H1 (cell line): ENCODE measurements around the gene SLC23A2. TPM values are rescaled to one million over a fixed set of nuclear protein-coding genes. Genes with fewer than 3 reads are reported as not detected.

Experiments used
- CTCF ChIA-PET: fragments of 300-600 bp; sonication (Branson Sonifier 250); formaldehyde crosslinking; loops from one replicate; lab custom pipeline; 2021; ENCODE audit not compliant: partially characterized antibody; lab: Charles Lee
- POLR2A ChIA-PET: fragments of 300-600 bp; sonication (Branson Sonifier 250); formaldehyde crosslinking; loops from one replicate; lab custom pipeline; 2021; ENCODE audit warnings: inconsistent platforms; ENCODE audit not compliant: partially characterized antibody; lab: Charles Lee
- DNase-seq, 2 experiments: peaks; one replicate each; pipeline versions ENCODE4 v3.0.0 to v3.0.0-alpha.2; 2010 to 2022; ENCODE audit warnings: low spot score in 2 of 2, low read depth in 1 of 2, mixed read lengths in 1 of 2
- FAIRE-seq: peaks from 2 replicates; lab custom pipeline; 2011; peaks lifted over from hg19 to GRCh38; lab: Jason Lieb, UNC
- H2AFZ ChIP-seq: 2 replicates; pipeline ENCODE4 v1.8.1; 2012; ENCODE audit warnings: low read length, inconsistent platforms
- H2AK5ac ChIP-seq: 2 replicates; pipeline ENCODE4 v1.6.1; 2013; ENCODE audit warnings: low read depth, low read length
- H2BK120ac ChIP-seq: replicated peaks from 2 replicates; pipeline ENCODE3; 2013; ENCODE audit warnings: low read depth, low read length, inconsistent platforms
- H2BK12ac ChIP-seq: 2 replicates; pipeline ENCODE4 v1.6.1; 2013; ENCODE audit warnings: low read depth, low read length
- H2BK15ac ChIP-seq: 2 replicates; pipeline ENCODE4 v1.6.1; 2013; ENCODE audit warnings: low read length
- H2BK20ac ChIP-seq: 2 replicates; pipeline ENCODE4 v1.6.1; 2013; ENCODE audit warnings: low read length
- H2BK5ac ChIP-seq: 2 replicates; pipeline ENCODE4 v1.6.1; 2013; ENCODE audit warnings: low read depth, low read length
- H3K14ac ChIP-seq: 2 replicates; pipeline ENCODE4 v1.6.1; 2013; ENCODE audit warnings: inconsistent platforms; ENCODE audit not compliant: insufficient read length
- H3K18ac ChIP-seq: 2 replicates; pipeline ENCODE4 v1.6.1; 2013; ENCODE audit warnings: low read length; ENCODE audit errors: extremely low read depth
- H3K23ac ChIP-seq: 2 replicates; pipeline ENCODE4 v1.6.1; 2013; ENCODE audit warnings: inconsistent platforms; ENCODE audit not compliant: insufficient read length
- H3K23me2 ChIP-seq: 2 replicates; pipeline ENCODE4 v1.6.1; 2013; ENCODE audit warnings: low read depth, low read length
- H3K27ac ChIP-seq: 2 replicates; pipeline ENCODE4 v1.6.1; 2011; ENCODE audit warnings: low read depth, low read length, inconsistent platforms
- H3K27me3 ChIP-seq, 4 experiments: replicated peaks in 1 of 4; 1 replicate in 1 of 4; 2 replicates in 3 of 4; pipeline versions ENCODE4 v1.6.1 to v1.8.1; 2011 to 2013; ENCODE audit warnings: low read length in 3 of 4, mild to moderate bottlenecking in 3 of 4, inconsistent platforms in 2 of 4, mixed read lengths in 2 of 4, moderate library complexity in 1 of 4; ENCODE audit not compliant: control insufficient read depth in 3 of 4, insufficient read depth in 3 of 4; ENCODE audit errors: extremely low read depth in 1 of 4
- H3K36me3 ChIP-seq, 4 experiments: 2 replicates each; pipeline versions ENCODE4 v1.6.1 to v1.8.1; 2011 to 2013; ENCODE audit warnings: mild to moderate bottlenecking in 4 of 4, low read length in 3 of 4, moderate library complexity in 2 of 4, control low read depth in 1 of 4, inconsistent platforms in 1 of 4; ENCODE audit not compliant: insufficient read depth in 4 of 4, control insufficient read depth in 2 of 4
- H3K4ac ChIP-seq: replicated peaks from 2 replicates; pipeline ENCODE3; 2013; ENCODE audit warnings: low read length, low read depth, mixed read lengths, inconsistent platforms; ENCODE audit not compliant: insufficient read length
- H3K4me1 ChIP-seq, 4 experiments: replicated peaks in 1 of 4; 1 replicate in 1 of 4; 2 replicates in 3 of 4; pipeline versions ENCODE4 v1.6.1 to v1.8.1; 2011 to 2013; ENCODE audit warnings: low read length in 3 of 4, inconsistent platforms in 2 of 4, mixed read lengths in 1 of 4; ENCODE audit not compliant: insufficient read depth in 4 of 4, control insufficient read depth in 3 of 4
- H3K4me2 ChIP-seq, 2 experiments: 2 replicates each; pipeline versions ENCODE4 v1.6.1 to v1.8.1; 2011 to 2013; ENCODE audit warnings: low read depth in 2 of 2, low read length in 2 of 2, control low read depth in 1 of 2, inconsistent platforms in 1 of 2, mild to moderate bottlenecking in 1 of 2; ENCODE audit not compliant: insufficient read depth in 1 of 2
- H3K4me3 ChIP-seq, 4 experiments: fragments of 200-600, 300-600 bp in 1 of 4; sonication (generic), shearing (Covaris generic), sonication (Bioruptor Twin) in 1 of 4; 2 replicates each; pipeline versions ENCODE4 v1.5.1 to v1.8.1; 2011 to 2016; ENCODE audit warnings: low read length in 4 of 4, low read depth in 3 of 4, control low read depth in 2 of 4, inconsistent platforms in 2 of 4, mild to moderate bottlenecking in 2 of 4, mixed read lengths in 1 of 4, moderate library complexity in 1 of 4; ENCODE audit not compliant: insufficient read depth in 2 of 4; ENCODE audit errors: extremely low read depth in 1 of 4
- H3K56ac ChIP-seq: replicated peaks from 2 replicates; pipeline ENCODE3; 2013; ENCODE audit warnings: low read depth, mild to moderate bottlenecking, mixed read lengths, low read length, inconsistent platforms; ENCODE audit not compliant: insufficient read length
- H3K79me1 ChIP-seq: 2 replicates; pipeline ENCODE4 v1.6.1; 2013; ENCODE audit warnings: low read depth, low read length, control low read depth
- H3K79me2 ChIP-seq, 2 experiments: 2 replicates each; pipeline versions ENCODE4 v1.6.1 to v1.8.1; 2012 to 2013; ENCODE audit warnings: low read length in 2 of 2, mild to moderate bottlenecking in 2 of 2, inconsistent platforms in 1 of 2; ENCODE audit not compliant: insufficient read depth in 2 of 2, control insufficient read depth in 1 of 2
- H3K9ac ChIP-seq, 4 experiments: replicated peaks in 1 of 4; 1 replicate in 1 of 4; 2 replicates in 3 of 4; pipeline versions ENCODE4 v1.6.1 to v1.8.1; 2011 to 2013; ENCODE audit warnings: low read depth in 3 of 4, low read length in 3 of 4, control low read depth in 2 of 4, mild to moderate bottlenecking in 2 of 4, moderate library complexity in 2 of 4, inconsistent platforms in 1 of 4; ENCODE audit errors: extremely low read depth in 1 of 4
- H3K9me3 ChIP-seq, 2 experiments: 2 replicates each; pipeline versions ENCODE4 v1.6.1 to v1.8.1; 2012 to 2013; ENCODE audit warnings: mild to moderate bottlenecking in 2 of 2, moderate library complexity in 2 of 2, control low read depth in 1 of 2, inconsistent platforms in 1 of 2, low read depth in 1 of 2, low read length in 1 of 2, mixed read lengths in 1 of 2; ENCODE audit not compliant: insufficient read depth in 2 of 2
- H4K20me1 ChIP-seq, 2 experiments: replicated peaks in 1 of 2; 2 replicates each; pipeline versions ENCODE3 to v1.8.1; 2011 to 2013; ENCODE audit warnings: inconsistent platforms in 2 of 2, low read length in 2 of 2, mild to moderate bottlenecking in 1 of 2; ENCODE audit not compliant: insufficient read depth in 2 of 2, control insufficient read depth in 1 of 2
- H4K5ac ChIP-seq: 2 replicates; pipeline ENCODE4 v1.6.1; 2013; ENCODE audit warnings: low read length, low read depth, mixed read lengths, inconsistent platforms; ENCODE audit not compliant: insufficient read length
- H4K8ac ChIP-seq: 2 replicates; pipeline ENCODE4 v1.8.0; 2013; ENCODE audit warnings: mild to moderate bottlenecking, moderate library complexity, low read length, inconsistent platforms; ENCODE audit not compliant: insufficient read depth; ENCODE audit errors: extremely low read depth
- H4K91ac ChIP-seq: replicated peaks from 2 replicates; pipeline ENCODE3; 2013; ENCODE audit warnings: low read length, mixed read lengths, inconsistent platforms; ENCODE audit not compliant: insufficient read length
- PHF8 ChIP-seq: fragments of 200-600 bp; sonication (generic); conservative IDR thresholded peaks from 2 replicates; pipeline ENCODE4 v1.7.1; 2012; ENCODE audit warnings: low read depth, mild to moderate bottlenecking, inconsistent platforms, low read length, moderate library complexity
- SP1 ChIP-seq: IDR thresholded peaks from 2 replicates; pipeline ENCODE4 v1.6.1; 2011; ENCODE audit warnings: low read depth, low read length
- WGBS, 2 experiments: shearing (Covaris generic) in 1 of 2; methylation state at CpG; one replicate each; pipeline versions ENCODE4 v1.1.6 to v1.1.7; 2013 to 2015; ENCODE audit warnings: low lambda C conversion rate in 2 of 2, mixed read lengths in 2 of 2, inconsistent platforms in 1 of 2, low coverage in 1 of 2, missing lambda C conversion rate in 1 of 2; ENCODE audit not compliant: insufficient replicate concordance in 2 of 2, insufficient coverage in 1 of 2, insufficient read length in 1 of 2; ENCODE audit errors: extremely low coverage in 1 of 2, missing lambda C conversion rate in 1 of 2; 5-methylcytosine and 5-hydroxymethylcytosine counted together
- polyA plus RNA-seq, 7 experiments: library from polyadenylated mRNA; depleted of rRNA in 3 of 7; stranded (reverse) in 5 of 7; unstranded in 2 of 7; fragments of >200 nt in 5 of 7; fragments of 200-250 nt in 2 of 7; gene quantifications; 1 replicate in 5 of 7; 2 replicates in 1 of 7; 4 replicates in 1 of 7; pipeline versions ENCODE4 v1.2.1 to v1.2.3, GENCODE V29; 2011 to 2013; ENCODE audit warnings: missing spikeins in 2 of 7, mixed read lengths in 2 of 7
- total RNA-seq: library from RNA; stranded (reverse); fragmentation: NEBNext Ultra II Directional; extraction: Animal tissue kit (Norgen Biotek cat#: 25700); gene quantifications from 2 replicates; pipeline ENCODE4 v1.2.1, GENCODE V29; 2021

SLC23A2 gene
- total and polyA plus RNA-seq, 2 of the 8 experiments (the other 6 are each of a cell fraction or from before 2014, with no cell fraction given), result 17.0 to 18.6 TPM

GRCh38 chr20:4936392-4936850 is 64.9 kb downstream of the SLC23A2 start:
- POLR2A ChIA-PET, result no interaction called here
- FAIRE-seq (no peak), DNase-seq (no peak)
- Histone ChIP-seq H2AK5ac (0 out of 2 replicates have a peak overlapping the region, but pooled peaks have one; percentile 1), H3K79me1 (peaks cover 3% of the 10 kb centered on the region; the same call in 1 of the 2 replicates), H3K4ac (no peak overlapping the region), H3K14ac (no peak overlapping the region), H2BK12ac (no peak overlapping the region), H3K23me2 (no peaks in the 10 kb centered on the region), H2AFZ (no peak overlapping the region), H4K8ac (no peak overlapping the region), H3K79me2 (no peaks in the 10 kb centered on the region), H3K9me3 (no peaks in the 10 kb centered on the region), H3K9ac (no peak overlapping the region), H3K4me2 (no peak overlapping the region), H3K27me3 (no peaks in the 10 kb centered on the region), H3K36me3 (no peaks in the 10 kb centered on the region; a peak in 1 of 8 replicates), H4K20me1 (peaks cover 0 to 6% of the 10 kb centered on the region in 2 experiments), H2BK120ac (no peak overlapping the region), H3K4me3 (no peak overlapping the region), H3K18ac (no peak overlapping the region), H3K56ac (no peak overlapping the region), H4K91ac (no peak overlapping the region), H3K4me1 (peaks cover 0 to 4% (median 1%) of the 10 kb centered on the region in 4 experiments; a peak in 2 of 7 replicates), H2BK15ac (no peak overlapping the region), H3K27ac (no peak overlapping the region), H4K5ac (no peak overlapping the region), H2BK5ac (no peak overlapping the region), H2BK20ac (no peak overlapping the region), H3K23ac (no peak overlapping the region)
- CTCF ChIA-PET, result interaction anchor here (1.0 to 1.6 kb wide), 4 partner anchors 11 to 112 kb away, joined by 3 to 4 read pairs (median 3); no protein-coding TSS in a partner anchor
- WGBS, 2 experiments, result 96% methylated on average over 6 of the region's 6 CpGs; no CpG with 5 or more reads in 1 of the 2 experiments
- no peak for TF ChIP-seq SP1
- TF ChIP-seq PHF8, result no peak
